GM13976 (cell line): ENCODE measurements around the gene NEK10.
A peak's percentile ranks its signal among the peaks of the same experiment; 100 is the strongest.

Source experiments
- DNase-seq: peaks from one replicate; pipeline ENCODE4 v3.0.0; 2012; ENCODE audit warnings: low spot score
- in situ Hi-C: fragments of 300-500 bp; cut with MboI; formaldehyde crosslinking; loops from one replicate; pipeline ENCODE4 v1.12.0; 2022; ENCODE audit warnings: low sequenced_read_pairs, mixed read lengths, inconsistent platforms; ENCODE audit not compliant: unreplicated experiment
- TF ChIP-seq, protein P1 (sequence below): IDR thresholded peaks from 2 replicates; pipeline ENCODE4 v1.5.1; 2012; ENCODE audit warnings: borderline replicate concordance, mild to moderate bottlenecking; ENCODE audit not compliant: insufficient read depth; ENCODE audit errors: extremely low read depth, missing control alignments, control extremely low read depth

NEK10 gene

DNA sequence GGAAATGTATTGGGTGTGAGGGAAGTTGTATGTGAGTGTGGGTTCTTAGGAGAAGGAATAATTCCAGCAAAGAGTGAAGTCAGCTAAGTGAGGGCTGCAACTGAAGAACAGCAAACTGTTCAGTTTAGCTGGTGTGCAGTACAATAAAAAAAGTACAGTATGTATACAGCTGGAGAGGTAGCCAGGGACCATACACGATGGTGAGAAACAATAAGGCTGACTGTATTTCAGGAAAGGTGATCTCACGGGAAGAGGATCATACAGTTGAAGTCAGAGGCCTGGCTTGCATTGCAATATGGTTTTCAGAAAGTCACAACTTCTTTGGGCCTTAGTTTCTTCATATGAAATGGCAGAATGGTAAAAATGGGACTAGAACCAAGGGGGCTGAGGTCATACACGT, 222.4 kb downstream of the NEK10 start:
- in situ Hi-C loops, result loop anchor here (25.0 kb wide), 1 partner anchor 541 kb away; no protein-coding TSS in a partner anchor
- TF ChIP-seq, protein P1, sequence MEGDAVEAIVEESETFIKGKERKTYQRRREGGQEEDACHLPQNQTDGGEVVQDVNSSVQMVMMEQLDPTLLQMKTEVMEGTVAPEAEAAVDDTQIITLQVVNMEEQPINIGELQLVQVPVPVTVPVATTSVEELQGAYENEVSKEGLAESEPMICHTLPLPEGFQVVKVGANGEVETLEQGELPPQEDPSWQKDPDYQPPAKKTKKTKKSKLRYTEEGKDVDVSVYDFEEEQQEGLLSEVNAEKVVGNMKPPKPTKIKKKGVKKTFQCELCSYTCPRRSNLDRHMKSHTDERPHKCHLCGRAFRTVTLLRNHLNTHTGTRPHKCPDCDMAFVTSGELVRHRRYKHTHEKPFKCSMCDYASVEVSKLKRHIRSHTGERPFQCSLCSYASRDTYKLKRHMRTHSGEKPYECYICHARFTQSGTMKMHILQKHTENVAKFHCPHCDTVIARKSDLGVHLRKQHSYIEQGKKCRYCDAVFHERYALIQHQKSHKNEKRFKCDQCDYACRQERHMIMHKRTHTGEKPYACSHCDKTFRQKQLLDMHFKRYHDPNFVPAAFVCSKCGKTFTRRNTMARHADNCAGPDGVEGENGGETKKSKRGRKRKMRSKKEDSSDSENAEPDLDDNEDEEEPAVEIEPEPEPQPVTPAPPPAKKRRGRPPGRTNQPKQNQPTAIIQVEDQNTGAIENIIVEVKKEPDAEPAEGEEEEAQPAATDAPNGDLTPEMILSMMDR, result no peak
- DNase-seq, result no peak

DNA sequence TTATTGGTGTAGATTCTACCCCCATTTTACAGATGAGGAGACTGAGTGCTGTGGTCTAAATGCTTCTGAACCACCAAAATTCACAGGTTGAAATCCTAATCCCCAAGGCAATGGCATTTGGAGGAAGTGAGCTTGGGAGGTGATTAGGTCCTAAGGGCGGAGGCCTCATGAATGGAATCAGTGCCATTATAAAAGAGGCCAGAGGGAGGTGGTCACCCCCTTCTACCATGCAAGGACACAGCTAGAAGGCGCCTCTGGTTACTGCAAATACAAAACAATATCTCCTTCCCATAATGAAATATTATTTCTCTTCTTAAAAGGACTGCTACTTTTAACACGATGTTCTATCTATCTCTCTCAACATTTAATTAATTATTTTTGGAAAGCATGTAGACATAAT, 223.5 kb downstream of the NEK10 start:
- DNase-seq, result no peak
- TF ChIP-seq, protein P1, result no peak
- in situ Hi-C loops, result loop anchor here (25.0 kb wide), 1 partner anchor 542 kb away; no protein-coding TSS in a partner anchor

DNA sequence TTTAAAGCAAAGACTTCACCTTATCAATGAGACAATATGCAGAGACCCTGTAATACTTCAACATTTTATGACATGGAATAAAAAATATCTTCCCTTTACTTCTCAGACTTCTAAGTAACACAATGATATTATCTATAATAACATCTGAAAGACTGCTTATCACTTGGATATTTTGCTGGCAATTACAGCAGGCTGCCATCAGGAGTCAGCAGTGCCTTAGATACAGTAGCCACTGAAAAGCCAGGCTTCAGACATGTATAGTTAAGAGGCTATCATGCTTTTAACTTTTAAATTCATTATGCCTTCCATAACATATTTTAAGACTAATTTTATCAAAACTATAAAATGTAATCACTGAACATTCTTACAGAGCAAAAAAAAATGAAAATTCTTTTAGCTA, 227.5 kb downstream of the NEK10 start:
- TF ChIP-seq, protein P1, result no peak
- no peak for DNase-seq
- in situ Hi-C loops, result loop anchor here (25.0 kb wide), 1 partner anchor 546 kb away; no protein-coding TSS in a partner anchor

DNA sequence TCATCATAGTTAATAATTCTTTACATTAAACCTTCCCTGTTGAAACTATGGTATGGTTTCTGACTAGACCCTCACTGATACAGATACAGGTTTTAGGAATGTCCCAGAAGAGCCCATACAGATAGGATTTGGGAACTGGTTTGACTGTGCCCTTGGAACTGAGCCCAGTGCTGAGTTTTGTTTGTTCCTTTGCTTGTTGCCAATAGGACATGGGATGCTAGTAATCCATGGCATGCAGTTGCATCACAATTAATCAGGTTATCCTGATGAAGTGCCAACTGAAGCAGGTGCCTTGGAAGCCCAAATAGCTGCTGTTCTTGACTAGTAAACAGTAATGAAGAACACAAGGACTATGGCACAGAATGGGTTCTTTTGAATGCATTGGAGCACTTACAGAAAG, 230.6 kb downstream of the NEK10 start:
- DNase-seq, result no peak
- in situ Hi-C loops, result loop anchor here (25.0 kb wide), 1 partner anchor 549 kb away; no protein-coding TSS in a partner anchor
- TF ChIP-seq, protein P1, result no peak

DNA sequence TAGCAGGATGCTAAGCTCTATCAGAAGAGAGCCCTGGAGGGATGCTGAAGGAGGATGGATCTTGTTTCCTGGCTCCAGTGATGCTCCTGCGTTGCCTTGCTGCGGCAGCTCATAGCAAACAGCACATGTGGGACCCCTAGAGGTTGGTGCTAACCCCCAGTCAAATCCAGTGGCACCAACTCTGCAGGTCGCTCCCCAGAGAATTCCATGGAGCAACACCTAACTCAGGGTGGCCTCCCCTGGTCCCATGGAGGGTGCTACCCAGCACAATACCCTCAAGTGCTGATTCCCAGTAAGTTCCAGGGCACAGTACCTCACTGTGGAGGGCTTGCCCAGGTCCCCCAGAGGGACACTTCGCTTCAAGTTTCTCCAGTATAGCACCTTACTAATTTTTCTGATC, 231.2 kb downstream of the NEK10 start:
- TF ChIP-seq, protein P1, result no peak
- no peak for DNase-seq
- in situ Hi-C loops, result loop anchor here (25.0 kb wide), 1 partner anchor 549 kb away; no protein-coding TSS in a partner anchor

DNA sequence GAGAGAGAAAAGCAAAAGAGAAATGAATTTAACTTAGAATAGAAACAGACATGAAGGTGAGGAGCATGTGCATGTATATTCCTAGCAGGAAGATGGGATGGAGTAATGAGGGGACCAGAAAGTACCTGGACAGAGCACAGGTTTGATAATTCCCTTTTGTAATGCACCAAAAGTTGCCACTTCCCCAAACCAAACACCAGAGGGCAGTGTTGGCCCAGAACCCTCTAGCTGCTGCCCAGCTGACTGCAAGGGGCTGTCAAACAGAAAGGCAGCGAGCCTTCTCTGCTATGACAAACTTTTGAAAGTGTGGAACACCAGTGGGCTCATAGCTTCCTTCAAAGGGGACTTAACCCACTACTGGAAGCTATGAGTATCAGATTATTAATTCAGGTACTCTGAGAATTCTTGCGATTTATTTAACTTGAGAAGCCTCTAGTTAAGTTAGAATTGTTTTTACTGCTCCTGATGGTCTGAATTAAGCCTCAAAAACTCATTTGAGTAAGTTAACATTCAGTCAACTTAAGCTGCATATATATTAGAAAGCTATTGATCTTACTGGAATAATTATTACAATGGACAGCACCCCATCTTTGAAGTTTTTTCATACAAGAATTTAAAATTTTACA, 234.9 kb downstream of the NEK10 start:
- in situ Hi-C loops, result loop anchor here (25.0 kb wide), 1 partner anchor 553 kb away; no protein-coding TSS in a partner anchor
- TF ChIP-seq, protein P1, result peak; percentile 93
- peak; percentile 42 for DNase-seq
